GM13977 (cell line): ENCODE results near the gene PCDHA2.
"Not testable (repeated sequence)": the region's sequence is repeated elsewhere in the genome, so short reads cannot be mapped to it uniquely, and the experiment has no call there.

Experiments used
- DNase-seq: peaks from one replicate; pipeline ENCODE4 v3.0.0; 2012; ENCODE audit warnings: low spot score
- in situ Hi-C: fragments of 300-500 bp; cut with MboI; formaldehyde crosslinking; loops from one replicate; pipeline ENCODE4 v1.12.0; 2022; ENCODE audit warnings: low sequenced_read_pairs, low pct_unique_long_range_greater_than_20kb, mixed read lengths, inconsistent platforms; ENCODE audit not compliant: unreplicated experiment
- TF ChIP-seq, protein P1 (sequence below): IDR thresholded peaks from 2 replicates; pipeline ENCODE4 v1.5.1; 2012; ENCODE audit warnings: mild to moderate bottlenecking, control low read depth; ENCODE audit not compliant: insufficient read depth; ENCODE audit errors: extremely low read depth, missing control alignments

The PCDHA2 gene

GRCh38 chr5:140791089-140791488 lies 3.6 kb upstream of the PCDHA2 start:
- TF ChIP-seq, protein P1, sequence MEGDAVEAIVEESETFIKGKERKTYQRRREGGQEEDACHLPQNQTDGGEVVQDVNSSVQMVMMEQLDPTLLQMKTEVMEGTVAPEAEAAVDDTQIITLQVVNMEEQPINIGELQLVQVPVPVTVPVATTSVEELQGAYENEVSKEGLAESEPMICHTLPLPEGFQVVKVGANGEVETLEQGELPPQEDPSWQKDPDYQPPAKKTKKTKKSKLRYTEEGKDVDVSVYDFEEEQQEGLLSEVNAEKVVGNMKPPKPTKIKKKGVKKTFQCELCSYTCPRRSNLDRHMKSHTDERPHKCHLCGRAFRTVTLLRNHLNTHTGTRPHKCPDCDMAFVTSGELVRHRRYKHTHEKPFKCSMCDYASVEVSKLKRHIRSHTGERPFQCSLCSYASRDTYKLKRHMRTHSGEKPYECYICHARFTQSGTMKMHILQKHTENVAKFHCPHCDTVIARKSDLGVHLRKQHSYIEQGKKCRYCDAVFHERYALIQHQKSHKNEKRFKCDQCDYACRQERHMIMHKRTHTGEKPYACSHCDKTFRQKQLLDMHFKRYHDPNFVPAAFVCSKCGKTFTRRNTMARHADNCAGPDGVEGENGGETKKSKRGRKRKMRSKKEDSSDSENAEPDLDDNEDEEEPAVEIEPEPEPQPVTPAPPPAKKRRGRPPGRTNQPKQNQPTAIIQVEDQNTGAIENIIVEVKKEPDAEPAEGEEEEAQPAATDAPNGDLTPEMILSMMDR: no peak
- in situ Hi-C loops: no loop called here
- no peak for DNase-seq

- TF ChIP-seq, protein P1: no peak
- in situ Hi-C loops: no loop called here
- DNase-seq: no peak
These were observed 598 bp downstream of the PCDHA2 start for GRCh38 chr5:140795259-140795641.

DNA sequence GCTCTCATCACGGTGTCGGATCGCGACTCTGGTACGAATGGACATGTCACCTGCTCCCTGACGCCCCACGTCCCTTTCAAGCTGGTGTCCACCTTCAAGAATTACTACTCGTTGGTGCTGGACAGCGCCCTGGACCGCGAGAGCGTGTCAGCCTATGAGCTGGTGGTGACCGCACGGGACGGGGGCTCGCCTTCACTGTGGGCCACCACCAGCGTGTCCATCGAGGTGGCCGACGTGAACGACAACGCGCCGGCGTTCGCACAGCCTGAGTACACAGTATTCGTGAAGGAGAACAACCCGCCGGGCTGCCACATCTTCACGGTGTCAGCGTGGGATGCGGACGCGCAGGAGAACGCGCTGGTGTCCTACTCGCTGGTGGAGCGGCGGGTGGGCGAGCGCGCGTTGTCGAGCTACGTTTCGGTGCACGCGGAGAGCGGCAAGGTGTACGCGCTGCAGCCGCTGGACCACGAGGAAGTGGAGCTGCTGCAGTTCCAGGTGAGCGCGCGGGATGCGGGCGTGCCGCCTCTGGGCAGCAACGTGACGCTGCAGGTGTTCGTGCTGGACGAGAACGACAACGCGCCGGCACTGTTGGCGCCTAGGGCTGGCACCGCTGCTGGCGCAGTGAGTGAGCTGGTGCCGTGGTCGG lies 1.5 kb downstream of the PCDHA2 start:
- in situ Hi-C loops: not testable (repeated sequence)

DNA sequence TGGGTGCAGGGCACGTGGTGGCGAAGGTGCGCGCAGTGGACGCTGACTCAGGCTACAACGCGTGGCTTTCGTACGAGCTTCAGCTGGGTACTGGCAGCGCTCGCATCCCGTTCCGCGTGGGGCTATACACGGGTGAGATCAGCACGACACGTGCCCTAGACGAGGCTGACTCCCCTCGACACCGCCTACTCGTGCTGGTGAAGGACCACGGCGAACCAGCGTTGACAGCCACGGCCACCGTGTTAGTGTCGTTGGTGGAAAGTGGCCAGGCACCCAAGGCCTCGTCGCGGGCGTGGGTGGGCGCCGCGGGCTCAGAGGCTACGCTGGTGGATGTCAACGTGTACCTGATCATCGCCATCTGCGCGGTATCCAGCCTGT lies 2.1 kb downstream of the PCDHA2 start:
- TF ChIP-seq, protein P1: no peak
- in situ Hi-C loops: no loop called here
- no peak for DNase-seq

More for the DNA sequence above, 1.5 kb downstream of the PCDHA2 start:
- DNase-seq: not testable (repeated sequence)

DNA sequence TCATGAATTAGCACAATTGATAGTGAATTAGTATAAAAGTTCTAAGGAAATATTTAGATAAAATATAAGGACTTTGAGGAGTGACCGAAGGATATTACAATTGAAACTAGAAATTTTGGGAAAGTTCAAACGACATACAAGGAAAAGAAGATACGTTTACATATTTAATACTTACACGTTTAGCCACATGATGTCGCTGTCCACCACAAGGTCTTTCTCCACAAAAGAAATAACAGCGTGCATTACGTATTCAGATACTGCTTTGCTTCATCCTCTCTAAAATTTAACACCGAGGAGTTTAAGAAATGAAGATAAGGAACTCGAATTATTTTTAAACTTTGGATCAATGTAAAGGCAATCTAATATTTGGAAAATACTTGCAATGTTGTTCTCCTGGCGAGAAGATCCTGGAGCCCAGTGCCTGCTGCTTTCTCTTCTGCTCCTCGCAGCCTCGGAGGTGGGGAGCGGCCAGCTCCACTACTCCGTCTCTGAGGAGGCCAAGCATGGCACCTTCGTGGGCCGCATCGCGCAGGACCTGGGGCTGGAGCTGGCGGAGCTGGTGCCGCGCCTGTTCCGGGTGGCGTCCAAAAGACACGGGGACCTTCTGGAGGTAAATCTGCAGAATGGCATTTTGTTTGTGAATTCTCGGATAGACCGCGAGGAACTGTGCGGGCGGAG lies 6.3 kb downstream of the PCDHA2 start, which contains the start of gene PCDHA3:
Gene PCDHA3 (plus strand): TSS at position 242 of the 678 bp plus-strand sequence.
- TF ChIP-seq, protein P1: no peak
- DNase-seq: no peak
- in situ Hi-C loops: no loop called here

GRCh38 chr5:140801494-140801841 lies 6.8 kb downstream of the PCDHA2 start:
- TF ChIP-seq, protein P1: peak; percentile 11
- DNase-seq: no peak

DNA sequence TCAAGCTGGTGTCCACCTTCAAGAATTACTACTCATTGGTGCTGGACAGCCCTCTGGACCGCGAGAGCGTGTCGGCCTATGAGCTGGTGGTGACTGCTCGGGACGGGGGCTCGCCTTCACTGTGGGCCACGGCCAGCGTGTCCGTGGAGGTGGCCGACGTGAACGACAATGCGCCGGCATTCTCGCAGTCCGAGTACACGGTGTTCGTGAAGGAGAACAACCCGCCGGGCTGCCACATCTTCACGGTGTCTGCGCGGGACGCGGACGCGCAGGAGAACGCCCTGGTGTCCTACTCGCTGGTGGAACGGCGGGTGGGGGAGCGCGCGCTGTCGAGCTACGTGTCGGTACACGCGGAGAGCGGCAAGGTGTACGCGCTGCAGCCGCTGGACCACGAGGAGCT lies 7.7 kb downstream of the PCDHA2 start:
- DNase-seq, in situ Hi-C loops: not testable (repeated sequence)

More at GRCh38 chr5:140801494-140801841, 6.8 kb downstream of the PCDHA2 start:
- in situ Hi-C loops: no loop called here
